GM20000 (cell line): ENCODE data around the gene TLE3.

ENCODE experiments used
- DNase-seq: peaks from one replicate; pipeline ENCODE4 v3.0.0; 2012; ENCODE audit warnings: low spot score
- CTCF ChIP-seq: IDR thresholded peaks from 2 replicates; pipeline ENCODE4 v1.5.1; 2012; ENCODE audit warnings: mild to moderate bottlenecking, control low read depth; ENCODE audit errors: extremely low read depth, missing control alignments

The TLE3 gene

GRCh38 chr15:70031261-70031660, 66.5 kb downstream of the TLE3 start:
- TF ChIP-seq CTCF, result no peak
- DNase-seq, result no peak

- DNase-seq, result no peak
- no peak for TF ChIP-seq CTCF
These were observed 66.9 kb downstream of the TLE3 start for GRCh38 chr15:70030851-70031250.

GRCh38 chr15:70029297-70029701, 68.4 kb downstream of the TLE3 start:
- DNase-seq, result no peak
- no peak for TF ChIP-seq CTCF

GRCh38 chr15:70027518-70027917, 70.2 kb downstream of the TLE3 start:
- no peak for DNase-seq
- no peak for TF ChIP-seq CTCF

- no peak for TF ChIP-seq CTCF
- no peak for DNase-seq
These were observed 70.7 kb downstream of the TLE3 start for GRCh38 chr15:70026991-70027390.

GRCh38 chr15:70025413-70026296, 72.1 kb downstream of the TLE3 start:
- TF ChIP-seq CTCF, result no peak
- DNase-seq, result no peak

GRCh38 chr15:70024521-70024920, 73.2 kb downstream of the TLE3 start:
- DNase-seq, result no peak
- no peak for TF ChIP-seq CTCF
